ENCODE results near the gene SLC12A6.

DNA sequence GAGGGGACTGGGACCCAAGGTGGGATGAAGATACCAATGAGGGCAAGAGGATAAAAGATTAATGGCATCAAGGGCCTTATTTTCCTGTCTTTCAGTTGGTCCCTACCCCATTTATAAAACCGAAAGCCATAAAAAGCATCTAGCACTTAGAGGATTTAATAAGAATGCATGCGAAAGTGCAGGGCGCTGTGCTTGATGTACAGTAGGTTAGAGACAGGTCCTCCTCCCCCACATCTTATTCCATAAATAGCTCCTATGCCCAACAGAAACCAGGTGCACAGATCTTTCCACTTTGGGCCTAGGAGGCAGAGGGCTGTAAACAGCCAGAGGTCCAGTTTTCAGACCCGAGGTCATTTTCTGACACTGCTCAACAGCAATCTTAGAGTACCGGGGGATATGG, 28.3 kb upstream of the SLC12A6 start:
- TF ChIP-seq, protein P1, sequence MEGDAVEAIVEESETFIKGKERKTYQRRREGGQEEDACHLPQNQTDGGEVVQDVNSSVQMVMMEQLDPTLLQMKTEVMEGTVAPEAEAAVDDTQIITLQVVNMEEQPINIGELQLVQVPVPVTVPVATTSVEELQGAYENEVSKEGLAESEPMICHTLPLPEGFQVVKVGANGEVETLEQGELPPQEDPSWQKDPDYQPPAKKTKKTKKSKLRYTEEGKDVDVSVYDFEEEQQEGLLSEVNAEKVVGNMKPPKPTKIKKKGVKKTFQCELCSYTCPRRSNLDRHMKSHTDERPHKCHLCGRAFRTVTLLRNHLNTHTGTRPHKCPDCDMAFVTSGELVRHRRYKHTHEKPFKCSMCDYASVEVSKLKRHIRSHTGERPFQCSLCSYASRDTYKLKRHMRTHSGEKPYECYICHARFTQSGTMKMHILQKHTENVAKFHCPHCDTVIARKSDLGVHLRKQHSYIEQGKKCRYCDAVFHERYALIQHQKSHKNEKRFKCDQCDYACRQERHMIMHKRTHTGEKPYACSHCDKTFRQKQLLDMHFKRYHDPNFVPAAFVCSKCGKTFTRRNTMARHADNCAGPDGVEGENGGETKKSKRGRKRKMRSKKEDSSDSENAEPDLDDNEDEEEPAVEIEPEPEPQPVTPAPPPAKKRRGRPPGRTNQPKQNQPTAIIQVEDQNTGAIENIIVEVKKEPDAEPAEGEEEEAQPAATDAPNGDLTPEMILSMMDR (IDR thresholded peaks at IDR 0.05), result no peak
- no peak for TF ChIP-seq ZFX (IDR thresholded peaks at IDR 0.05; ENCODE audit: borderline replicate concordance)
